DMS153 treated with DMSO at 0.1 percent for 48 hours (cell line): ENCODE data around the gene ACBD4.

Experiments
- DNase-seq: peaks from one replicate; lab custom pipeline; 2025; ENCODE audit not compliant: unreplicated experiment; lab: John Stamatoyannopoulos, UW

The ACBD4 gene

DNA sequence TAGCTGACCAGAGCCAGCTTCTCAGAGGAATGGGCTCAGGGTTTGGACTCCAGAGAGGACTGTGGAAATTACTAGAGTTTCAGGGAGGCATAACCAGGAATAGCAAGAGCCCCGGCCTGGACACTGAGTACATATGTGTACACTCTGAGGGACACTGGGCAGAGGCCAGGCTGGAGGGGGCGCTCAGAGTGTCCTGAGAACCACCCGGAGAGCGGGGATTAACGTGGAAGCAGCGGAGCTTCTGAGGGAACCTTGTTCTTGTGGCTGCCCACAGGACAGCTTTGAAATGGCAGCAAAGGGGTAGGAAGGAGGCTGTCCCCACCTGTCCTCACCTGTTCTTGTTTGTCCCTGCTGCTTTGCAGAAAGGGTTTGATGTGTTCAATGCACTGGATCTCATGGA is 31.0 kb upstream of the ACBD4 start:
- no peak for DNase-seq

DNA sequence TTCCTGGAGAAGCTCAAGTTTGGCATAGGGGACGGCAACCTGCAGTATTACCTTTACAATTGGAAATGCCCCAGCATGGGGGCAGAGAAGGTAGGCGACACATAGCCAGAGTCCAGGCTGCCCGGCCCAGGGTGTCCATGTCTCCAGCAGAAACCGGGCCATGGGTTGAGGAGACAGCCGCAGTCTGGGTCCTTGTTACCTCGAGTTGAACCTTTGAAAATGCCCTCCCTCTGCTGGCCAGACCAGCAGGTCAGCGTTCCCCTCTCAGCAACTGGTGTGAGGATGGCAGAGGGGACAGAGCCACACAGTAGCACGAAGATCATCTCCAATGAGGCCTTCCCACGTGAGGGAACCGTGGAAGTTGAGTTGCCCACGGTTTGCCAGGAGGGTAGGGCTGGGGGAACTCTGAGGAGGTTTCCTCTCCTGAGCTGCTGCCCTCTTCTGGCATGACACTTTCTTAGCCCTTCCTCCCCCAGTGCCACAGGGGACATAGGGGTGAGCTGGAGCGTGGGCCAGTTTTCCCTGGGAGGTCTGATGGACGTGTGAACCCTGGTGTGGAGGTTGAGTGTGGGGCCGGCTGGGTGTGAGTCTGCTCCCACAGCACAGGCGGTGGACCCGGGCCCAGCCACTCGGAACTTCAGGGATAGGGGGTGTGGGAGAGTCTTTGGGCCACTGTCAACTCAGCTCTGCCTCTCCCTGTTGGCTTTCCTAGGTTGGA is 30.4 kb upstream of the ACBD4 start:
- DNase-seq, result no peak

DNA sequence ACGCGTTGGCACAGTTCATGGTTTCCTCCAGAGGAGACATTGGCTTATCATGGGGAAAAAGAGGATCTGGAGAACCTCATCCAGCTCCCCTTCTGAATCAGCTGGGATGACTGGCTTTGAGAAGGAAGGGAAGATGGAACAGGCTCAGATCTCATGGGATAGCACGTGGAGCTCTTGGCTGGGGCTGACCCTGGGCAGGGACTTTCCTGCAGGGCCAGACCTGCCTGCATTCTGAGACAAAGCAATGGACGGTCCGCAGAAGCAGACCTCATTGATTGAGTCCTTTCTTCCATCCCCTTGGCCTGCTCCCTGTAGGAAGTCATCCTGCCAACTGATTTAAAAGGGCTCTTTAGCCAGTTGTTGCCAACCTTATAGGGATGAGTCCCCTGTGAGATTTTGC is 29.4 kb upstream of the ACBD4 start:
- no peak for DNase-seq

DNA sequence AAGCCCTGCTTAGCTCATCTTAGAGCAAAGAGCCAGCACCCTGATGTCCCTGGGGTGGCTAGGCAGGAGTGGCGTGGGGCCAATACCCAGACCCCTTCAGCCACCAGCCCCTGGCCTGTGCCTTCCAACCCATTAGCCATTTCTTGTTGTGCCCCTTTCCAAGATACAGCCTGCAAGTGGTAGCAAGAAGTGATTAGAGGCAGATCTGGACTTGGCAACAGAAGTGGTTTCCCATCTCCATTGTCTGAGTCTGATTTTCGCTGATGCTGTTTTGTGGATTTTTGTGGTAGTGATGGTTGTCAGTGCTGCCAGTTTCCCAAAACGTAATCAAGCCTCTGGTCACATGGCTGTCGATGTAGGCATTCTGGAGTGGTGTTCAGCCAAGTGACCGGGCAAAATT is 28.9 kb upstream of the ACBD4 start:
- DNase-seq, result no peak

DNA sequence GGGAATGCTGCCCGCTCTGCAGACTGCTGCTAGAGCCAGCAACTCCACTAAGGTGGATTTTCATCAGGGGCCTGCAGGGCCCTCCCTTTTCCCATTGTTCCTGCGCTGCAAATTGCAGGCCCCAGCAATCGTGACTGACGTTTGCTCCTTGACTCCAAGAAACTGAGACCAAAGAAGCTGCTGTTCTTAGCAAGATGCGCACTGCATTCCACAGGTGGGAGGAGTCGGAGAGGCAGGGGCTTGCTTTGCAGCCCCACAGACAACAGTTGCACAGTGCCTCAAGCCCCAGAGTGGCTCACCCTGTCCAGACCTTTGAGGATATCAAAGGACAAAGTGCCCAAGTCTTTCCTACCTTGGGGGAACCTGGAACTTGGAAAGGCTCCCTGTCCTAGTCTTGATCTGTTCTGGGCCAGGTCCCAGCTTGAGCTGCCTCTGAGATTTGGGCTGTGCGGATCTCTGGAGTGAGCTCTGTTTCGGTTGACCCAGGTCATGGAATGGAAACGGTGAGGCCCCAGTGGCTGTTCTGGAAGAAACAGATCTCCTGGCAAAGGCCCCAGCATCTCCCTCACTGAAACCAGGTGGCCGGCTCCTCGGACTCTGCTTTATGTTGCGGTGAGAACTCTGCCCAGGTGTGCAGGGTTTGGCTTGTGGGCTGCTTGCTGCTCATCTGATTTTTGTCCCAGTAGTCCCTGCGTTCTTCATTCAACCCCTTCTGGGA is 28.0 kb upstream of the ACBD4 start:
- DNase-seq, result no peak

DNA sequence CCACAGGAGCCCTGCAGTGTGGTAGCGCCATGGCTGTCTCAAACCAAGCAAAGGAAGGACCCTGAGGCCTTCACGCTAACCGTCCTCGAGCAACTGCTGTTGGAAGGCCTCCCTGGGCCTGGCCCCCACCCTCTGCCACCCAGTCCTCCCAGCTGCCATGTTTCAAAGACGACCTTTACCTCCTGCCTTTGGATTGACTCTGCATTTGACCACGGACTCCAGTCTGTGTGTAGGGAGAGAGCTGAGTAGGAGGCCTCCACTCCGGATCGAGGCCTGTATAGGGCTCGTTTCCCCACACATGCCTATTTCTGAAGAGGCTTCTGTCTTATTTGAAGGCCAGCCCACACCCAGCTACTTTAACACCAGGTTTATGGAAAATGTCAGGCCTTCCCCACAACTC is 27.4 kb upstream of the ACBD4 start:
- no peak for DNase-seq

DNA sequence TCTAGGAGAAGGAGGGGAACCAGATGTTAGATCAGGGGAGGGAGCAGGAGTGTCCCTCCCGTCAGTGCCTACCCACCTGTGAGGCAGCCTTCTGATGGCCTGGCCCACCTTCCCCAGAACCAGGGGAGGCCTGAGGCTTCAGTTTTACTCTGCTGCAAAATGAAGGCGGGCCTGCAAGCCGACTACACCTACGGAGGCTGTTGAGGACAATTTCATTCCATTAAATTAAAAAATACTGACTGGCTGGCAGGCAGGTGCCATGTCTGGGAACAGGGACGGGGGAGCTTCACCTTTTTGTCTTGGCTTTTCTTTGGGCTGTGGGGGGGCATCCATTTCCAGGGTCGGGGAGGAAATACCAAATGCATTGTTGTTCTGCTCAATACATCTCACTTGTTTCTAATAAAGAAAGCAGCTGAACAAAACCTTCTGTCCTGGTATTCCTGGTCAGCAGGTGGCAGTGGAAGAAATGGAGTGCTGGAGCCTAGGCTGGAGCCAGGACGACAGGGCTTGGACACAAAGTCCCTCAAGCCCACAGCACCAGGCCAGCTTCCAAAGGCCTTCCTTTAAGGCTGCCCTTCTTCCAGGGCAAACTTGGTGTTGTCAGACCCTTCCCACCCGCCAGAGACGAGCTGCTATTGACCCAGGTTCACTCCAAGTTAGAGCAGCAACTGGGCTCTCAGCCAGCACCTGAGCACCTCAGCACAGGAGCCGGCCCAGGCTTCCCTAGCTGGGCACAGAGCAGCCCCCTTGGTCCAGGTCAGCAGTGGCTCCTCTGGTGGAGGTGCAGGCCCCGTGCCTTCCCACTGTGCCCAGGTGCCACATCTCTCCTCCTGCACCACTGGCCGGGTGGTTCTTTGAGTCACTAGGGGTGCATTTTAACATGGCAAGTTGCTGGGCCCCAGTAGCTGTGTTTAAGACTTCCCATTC is 26.6 kb upstream of the ACBD4 start:
- no peak for DNase-seq

DNA sequence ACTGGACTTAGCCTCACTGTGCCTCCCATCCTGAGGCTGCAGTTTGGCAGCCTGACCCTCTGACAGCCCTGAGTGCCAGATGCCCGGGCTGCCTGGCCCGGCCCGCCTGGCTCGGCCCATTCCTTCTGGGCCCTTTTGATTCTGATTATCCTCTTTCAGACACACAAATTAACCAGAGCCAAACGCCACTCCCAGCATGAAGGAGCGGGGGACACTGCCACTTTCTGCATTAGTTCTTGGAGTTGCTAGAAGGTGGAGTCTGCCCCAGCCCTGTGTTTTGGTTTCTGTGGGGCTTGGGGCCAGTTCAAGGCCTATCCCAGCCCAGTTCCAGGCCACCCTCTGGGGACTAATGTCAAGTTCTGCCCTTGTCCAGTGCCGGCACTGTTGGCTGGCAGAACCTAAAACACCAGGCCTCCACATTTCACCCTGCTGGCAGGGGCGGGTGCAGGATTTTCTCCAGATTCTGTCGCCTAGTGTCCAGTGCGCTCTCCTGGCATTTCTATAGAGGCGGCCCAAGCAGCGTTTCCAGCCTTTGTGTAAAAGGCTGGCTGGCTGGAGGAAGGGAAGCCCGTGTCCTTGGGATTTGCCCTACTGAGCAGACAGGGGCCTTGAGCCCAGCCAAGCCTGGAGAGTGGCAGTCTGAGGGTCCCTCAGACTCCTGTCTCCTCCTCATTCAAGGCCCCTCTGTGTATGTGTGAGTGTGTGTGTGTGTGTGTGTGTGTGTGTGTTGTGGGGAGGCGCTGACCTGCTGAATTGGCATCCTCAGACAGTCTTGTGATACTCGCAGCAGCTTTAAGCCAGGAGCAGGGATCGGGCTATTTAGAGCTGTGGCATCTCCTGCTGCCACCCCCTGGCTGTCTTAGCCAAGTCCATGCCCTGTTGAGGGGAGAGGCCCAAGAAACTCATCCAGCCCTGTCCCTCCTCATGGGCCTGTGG is 24.5 kb upstream of the ACBD4 start:
- no peak for DNase-seq

DNA sequence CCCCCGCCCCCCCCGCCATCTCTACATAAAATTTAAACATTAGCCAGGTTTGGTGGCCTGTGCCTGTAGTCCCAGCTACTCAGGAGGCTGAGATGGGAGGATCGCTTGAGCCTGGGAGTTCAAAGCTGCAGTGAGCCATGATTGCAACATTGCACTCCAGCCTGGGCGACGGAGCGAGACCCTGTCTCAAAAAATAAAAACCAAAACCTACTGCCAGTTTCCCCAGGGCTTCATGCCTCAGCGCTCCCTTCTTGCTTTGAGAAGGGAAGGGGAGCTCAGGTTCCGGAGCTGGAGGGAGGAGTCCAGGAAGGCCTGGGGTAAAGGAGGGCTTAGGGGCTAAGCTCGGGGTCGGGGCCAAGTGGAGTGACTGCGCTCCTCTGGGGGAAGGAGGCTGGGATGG is 23.6 kb upstream of the ACBD4 start:
- DNase-seq, result no peak

DNA sequence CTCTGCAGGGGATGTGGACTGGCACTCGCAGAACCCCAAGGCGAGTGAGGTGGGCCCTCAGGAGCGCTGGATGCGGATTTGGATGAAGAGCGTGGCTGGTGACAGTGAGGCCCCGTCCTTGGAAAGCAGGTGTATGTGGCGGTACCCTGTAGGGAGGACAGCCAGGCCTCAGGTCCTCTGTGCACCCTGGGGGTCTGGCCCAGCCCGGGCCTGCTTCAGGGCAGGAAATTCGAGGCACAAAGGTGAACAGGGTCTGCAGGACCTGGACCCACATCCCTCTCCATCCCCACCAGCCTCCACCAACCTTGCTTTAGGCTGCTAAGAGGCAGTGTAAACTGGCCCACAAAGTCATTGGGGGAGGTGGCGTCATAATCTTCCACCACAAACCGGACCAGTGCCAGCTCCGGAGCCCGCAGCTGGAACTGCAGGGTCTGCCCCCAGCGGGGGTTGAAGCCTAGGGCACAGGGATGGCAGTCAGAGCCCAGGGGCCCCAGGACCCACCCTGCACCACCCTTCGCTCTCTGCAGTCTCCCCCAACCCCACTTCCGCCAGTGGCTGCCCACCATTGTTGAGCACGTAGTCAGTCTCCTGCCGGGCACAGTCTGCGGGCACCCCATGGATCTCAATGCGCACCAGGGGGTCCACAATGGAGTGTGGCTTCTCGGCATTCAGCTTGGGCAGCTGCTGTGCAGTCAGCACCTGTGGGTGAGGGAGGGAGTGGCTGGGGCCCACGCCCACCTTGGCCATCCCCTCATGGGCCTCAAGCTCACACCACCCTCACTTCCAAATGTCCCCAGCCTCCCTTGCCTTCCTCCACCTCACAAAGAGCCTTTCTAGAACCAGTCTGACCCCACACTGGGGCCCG is 22.7 kb upstream of the ACBD4 start:
- no peak for DNase-seq

DNA sequence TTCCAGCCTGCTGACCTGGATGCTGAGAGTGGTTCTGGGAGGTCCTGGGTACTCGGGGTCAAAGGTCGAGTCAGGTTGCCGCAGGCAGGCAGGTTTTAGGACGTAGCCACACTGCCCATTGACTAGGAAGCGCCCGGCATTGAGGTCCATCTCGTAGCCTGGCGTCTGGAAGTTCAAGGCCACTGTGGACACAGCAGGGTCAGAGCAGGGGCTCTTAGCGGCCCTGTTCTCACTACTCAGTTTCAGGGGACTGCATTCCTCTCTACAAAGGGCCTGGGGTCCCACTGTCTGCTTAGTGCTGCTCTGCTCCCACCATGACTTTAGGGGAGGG is 22.1 kb upstream of the ACBD4 start:
- no peak for DNase-seq

DNA sequence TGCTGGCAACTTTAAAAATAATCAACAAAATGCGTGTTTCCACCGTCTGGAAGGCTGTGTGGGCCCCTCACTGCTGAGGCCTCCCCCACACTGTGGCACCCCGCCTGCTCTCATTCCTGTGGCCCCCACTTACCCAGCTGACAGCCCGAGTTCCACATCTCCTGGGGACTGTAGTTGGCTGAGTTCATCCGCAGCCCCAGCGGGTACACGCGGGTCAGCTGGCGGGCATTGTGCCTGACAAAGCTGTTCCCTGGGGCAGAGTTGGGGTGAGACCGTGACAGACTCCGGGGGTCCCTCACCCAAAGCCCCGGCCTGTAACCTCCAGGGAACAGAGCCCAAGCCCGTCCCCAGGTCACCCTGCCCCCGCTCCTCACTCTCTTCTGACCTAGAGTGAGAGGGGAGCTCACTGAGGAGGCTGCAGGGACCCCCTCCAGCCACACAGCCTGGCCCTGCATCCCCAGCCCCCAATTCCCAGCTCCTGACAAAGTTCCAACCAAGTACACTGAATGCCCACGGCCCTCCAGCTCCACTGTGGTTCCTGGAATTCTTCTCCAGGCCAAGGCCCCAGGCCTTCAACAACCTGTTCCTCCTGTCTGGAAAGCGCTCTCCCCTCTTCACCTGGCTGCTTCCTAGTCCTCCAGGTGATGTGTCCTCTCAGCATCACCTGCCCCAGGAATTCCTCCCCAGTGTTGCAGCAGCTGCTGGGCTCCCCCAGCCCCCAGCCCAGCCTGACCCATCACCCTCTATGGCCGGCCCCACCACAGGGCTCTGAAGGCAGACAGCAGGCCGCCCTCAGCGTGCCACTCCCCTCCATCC is 21.2 kb upstream of the ACBD4 start:
- no peak for DNase-seq

DNA sequence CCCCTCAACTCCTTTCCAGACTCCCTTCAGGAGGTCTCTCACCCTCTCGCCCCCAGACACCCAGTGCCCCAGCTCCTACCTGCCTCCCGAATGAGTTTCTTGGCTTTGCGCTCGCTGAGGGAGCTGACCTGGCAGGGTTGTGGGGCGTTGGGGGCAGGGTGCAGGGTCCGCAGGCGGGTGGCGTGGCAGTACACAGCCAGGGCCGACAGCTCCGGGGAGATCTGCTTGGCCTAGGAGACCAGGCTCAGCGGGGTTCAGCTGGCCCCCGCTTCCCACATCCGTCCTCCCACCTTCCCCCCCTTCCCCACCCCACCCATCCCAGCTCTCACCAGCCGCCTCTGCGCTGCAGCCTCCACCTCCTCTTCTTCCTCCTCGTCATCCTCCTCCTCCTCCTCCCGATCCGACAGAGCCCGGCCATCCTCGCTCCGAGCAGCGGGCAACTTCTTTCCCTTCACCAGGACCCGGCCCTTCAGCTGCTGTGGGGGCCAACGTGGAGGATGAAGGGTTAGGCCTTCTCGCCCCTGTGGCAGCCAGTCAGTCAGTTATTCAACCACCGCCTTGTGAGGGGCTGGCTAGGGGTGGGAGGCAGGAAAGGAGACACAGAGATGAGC is 20.4 kb upstream of the ACBD4 start:
- DNase-seq, result no peak

DNA sequence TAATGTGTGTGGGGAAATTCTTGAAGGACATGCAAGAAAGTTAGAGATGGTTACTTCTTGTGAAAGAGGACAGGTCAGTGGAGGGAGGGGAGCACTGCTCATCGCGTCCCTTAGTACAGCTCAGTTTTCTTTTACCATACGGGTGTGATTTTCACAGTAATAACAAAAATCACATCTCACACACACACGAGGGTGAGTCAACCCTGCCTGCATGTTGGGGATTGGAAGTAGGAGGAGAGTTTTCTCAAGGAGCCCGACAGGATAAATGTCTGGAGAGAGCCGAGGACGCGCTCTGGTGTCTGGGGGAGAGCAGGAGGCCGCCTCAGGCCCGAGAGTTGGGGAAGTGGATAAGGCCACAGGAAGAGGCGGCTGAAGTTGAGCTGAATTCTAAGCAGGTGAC is 19.6 kb upstream of the ACBD4 start:
- no peak for DNase-seq

DNA sequence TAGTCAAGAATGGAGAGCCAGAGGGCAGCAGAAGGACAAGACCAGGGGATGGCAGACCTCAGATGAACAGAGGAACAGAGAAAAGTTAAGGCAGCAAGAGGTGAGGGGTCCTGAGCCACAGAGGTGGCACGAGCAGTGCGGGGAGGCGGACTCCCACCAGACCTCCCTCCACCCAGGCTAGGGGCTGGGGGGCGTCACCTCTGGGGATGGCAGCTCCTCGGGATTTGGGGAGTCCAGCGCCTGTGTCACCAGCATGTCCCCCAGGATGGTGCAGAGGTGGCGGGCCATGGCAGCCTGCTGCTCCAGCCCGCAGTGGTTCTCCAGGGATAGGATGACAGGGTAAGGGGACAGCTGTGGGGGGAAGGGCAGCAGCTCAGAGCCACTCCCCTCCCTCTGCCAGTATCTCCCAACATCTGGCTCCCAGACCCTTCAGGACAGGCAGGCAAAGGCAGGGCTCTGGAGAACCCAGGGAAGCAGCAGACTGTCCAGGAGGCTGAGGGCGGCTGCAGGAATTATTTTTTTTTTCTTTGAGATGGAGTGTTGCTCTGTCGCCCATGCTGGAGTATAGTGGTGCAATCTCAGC is 19.0 kb upstream of the ACBD4 start:
- no peak for DNase-seq

DNA sequence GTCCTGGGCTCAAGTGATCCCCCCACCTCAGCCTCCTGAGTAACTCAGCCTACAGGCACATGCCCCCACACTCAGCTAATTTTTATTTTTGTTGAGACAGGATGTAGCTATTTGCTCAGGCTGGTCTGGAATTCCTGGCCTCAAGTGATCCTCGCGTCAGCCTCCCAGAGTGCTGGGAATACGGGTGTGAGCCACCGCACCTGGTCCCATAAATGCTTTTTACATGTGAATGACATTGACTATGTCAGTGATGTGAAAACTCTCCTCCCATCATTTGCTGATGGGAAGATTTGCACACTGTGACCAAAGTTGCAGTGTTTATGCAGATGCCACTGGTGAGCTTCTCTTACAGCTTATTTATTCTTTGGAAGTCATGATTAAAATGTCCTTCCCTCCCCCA is 18.2 kb upstream of the ACBD4 start:
- DNase-seq, result no peak

DNA sequence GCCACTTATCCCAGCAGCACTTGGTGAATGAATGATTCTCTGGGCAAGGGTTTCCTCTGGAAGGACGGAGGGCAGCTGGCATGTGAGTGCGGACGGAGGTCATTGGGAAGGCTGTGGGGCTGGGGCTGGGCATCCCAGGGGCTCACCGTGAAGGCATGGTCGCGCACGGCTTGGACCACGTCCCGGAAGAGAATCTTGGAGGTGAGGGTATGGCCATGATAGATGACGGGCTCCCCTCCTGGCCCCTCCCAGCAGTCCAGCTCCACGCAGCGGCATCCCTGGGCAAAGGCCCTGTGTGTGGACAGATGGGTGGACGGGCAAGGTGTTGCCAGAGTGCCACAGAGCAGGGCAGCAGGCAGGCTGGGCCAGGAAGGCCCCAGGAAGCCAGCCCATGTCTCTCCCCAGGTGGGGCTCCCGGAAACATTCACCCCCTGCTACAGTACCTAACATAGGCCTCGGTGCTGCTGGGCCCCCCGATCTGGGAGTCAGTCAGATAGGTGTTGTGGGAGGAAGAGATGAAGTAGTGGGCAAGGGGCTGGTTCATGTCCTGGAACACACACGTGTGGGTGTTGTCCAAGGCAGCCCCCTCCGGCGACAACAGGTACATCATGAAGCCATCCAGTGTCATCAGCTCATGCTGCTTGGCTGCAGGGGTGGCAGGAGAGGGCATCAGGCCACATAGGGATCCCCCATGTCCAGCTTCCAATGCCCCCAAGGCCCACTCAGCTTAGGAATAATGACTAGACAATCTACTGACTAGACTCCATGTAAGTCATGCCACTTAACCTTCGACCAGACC is 17.4 kb upstream of the ACBD4 start:
- no peak for DNase-seq

DNA sequence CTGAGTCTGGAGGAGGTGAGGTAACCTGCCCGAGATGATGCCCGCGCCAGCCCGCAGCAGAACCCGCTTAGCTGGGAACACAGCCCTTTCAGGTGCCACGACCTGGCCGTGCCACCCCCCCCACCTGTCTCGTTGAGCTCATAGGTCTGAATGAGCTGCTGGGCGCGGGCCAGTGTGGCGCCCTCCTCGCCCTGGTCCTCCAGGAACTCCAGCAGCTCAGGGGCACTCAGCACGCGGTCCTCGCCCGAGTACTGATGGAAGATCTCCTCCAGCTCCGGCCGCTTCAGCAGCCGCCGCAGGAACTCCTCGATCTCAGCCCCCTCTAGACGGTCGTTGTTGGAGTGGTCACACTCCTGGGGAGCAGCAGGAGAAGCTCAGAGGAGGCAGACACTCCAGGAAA is 16.8 kb upstream of the ACBD4 start:
- no peak for DNase-seq
